Omental fat pad (tissue), 4 donors: ENCODE measurements around the gene TIE1. TPM values are rescaled to one million over a fixed set of nuclear protein-coding genes. Genes with fewer than 3 reads are reported as not detected.
"Not testable (repeated sequence)": the region's sequence is repeated elsewhere in the genome, so short reads cannot be mapped to it uniquely, and the experiment has no call there.

ENCODE experiments used
- ATAC-seq: fragments of 150-250 bp; one replicate; pipeline ENCODE4 v1.9.1; 2016; ENCODE audit warnings: mild to moderate bottlenecking, moderate library complexity; ENCODE audit not compliant: low FRiP score
- DNase-seq: peaks from one replicate; pipeline ENCODE4 v3.0.0-alpha.2; 2019; ENCODE audit warnings: low spot score
- CTCF ChIP-seq, 3 donors: fragments of 450-650 bp; IDR thresholded peaks; one replicate each; pipeline ENCODE4 v1.5.1; 2016 to 2017; ENCODE audit warnings: antibody characterized with exemption in 3 of 3, mild to moderate bottlenecking in 3 of 3, moderate library complexity in 2 of 3
- total RNA-seq, 4 donors: library from RNA; depleted of rRNA; stranded (reverse); fragments of >200 nt; gene quantifications; one replicate each; pipeline ENCODE4 v1.1.0, GENCODE V29; 2016

TIE1 gene
- total RNA-seq, 4 donors from 2014 or later, result 15.2 to 156 (median 44.6) TPM

GRCh38 chr1:43367026-43367903 is 66.5 kb downstream of the TIE1 start:
- DNase-seq, result no peak
- ATAC-seq, result peak; percentile 87
- no peak for TF ChIP-seq CTCF (IDR thresholded peaks at IDR 0.05)

DNA sequence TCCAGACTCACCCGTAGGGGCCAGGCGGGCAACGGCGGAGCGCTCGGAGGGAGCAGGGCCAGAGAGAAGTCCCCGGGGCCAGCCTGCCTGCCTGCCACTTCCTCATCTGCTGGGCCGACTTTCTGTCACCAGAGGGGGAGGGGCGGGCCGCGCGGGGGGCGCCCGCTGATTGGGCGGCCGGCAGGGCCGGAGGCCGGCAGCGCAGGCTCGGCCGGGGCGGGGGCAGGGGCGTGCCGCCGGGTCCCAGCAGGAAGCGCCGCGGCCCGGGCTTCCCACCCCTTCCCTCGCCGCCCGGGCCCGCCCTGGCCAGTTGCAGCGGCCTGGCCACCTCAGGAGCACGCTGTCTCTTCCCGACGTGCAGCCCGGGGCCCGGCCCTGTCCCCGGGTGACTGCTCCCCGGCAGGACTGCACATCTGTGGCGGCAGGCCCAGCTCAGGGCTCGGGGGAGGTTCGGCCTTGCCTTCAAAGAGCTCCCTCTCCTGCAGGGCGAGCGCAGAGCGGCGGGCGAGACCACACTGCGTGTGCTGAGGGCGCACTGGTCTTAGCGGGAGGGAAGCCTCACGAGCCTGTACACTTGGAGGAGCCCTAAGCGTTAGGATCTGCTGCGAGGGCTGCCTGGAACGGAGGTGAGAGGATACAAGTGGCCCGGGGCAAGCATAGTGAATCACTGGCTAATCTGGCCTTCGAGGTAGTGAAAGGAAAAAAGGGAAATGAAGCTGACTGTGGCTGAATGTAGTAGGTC is 67.3 kb downstream of the TIE1 start, which contains the start of gene ELOVL1:
Gene ELOVL1 (minus strand): TSS at position 108 of the 742 bp plus-strand sequence. CDS start 2,402 bp downstream, outside the sequence.
- ATAC-seq, result peak; percentile 90
- peak; percentile 70 for DNase-seq
- TF ChIP-seq CTCF (IDR thresholded peaks at IDR 0.05), result no peak

DNA sequence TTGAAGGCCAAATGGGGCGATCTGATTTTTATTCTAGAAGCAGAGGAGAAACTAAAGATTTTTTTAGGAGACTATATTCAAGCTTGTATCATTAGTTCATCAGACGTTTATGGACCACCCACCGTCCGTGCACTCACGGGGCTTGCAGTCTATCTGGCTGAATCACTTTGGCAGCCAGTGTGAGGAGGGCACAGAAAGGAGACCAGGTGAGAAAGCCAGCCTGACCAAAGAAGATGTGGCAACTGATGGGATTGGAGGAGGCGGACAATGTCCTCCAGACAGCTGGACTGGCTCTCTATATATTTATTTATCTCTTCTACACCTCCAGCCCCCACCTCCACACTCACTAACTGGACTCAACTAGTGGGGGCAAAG is 67.9 kb downstream of the TIE1 start:
- peak; percentile 5 for ATAC-seq
- DNase-seq, result no peak
- no peak for TF ChIP-seq CTCF (IDR thresholded peaks at IDR 0.05)

DNA sequence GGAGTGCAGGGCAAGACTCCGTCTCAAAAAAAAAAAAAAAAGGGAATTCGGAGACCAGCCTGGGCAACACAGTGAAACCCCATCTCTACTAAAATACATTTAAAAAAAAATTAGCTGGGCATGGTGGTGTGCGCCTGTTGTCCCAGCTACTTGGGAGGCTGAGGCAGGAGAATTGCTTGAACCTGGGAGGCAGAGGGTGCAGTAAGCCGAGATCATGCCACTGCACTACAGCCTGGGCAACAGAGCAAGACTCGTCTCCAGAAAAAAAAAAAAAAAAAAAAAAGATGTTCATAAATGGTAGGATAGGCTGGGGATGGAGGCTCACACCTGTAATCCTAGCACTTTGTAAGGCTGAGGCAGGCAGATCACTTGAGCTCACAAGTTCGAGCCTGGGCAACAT is 69.0 kb downstream of the TIE1 start:
- ATAC-seq, DNase-seq: not testable (repeated sequence)

GRCh38 chr1:43370564-43370963 is 69.8 kb downstream of the TIE1 start:
- DNase-seq (no peak), ATAC-seq (no peak)
- TF ChIP-seq CTCF (IDR thresholded peaks at IDR 0.05), result no peak

GRCh38 chr1:43372172-43372571 is 71.4 kb downstream of the TIE1 start:
- no peak for DNase-seq
- no peak for ATAC-seq
- no peak for TF ChIP-seq CTCF (IDR thresholded peaks at IDR 0.05)

Other genes starting within 250 kb of the TIE1 start
- gene EBNA1BP2, start 128.7 kb upstream of the TIE1 start, total RNA-seq, result 100 to 1,000 TPM in 1 of 4 donors, 10 to 100 TPM in 3; 41.5 to 110 (median 49.9) TPM
- gene CFAP57, start 128.7 kb upstream of the TIE1 start, total RNA-seq, result under 1 TPM in 2 of 4 donors, not detected in 2; 0.12 to 0.46 TPM
- gene TMEM125, start 31.0 kb upstream of the TIE1 start, total RNA-seq, result 1 to 10 TPM in 1 of 4 donors, under 1 TPM in 1, not detected in 2; 0.24 to 1.0 TPM
- not detected for gene C1orf210, start 15.4 kb upstream of the TIE1 start, total RNA-seq
- gene MPL, start 36.8 kb downstream of the TIE1 start, total RNA-seq, result under 1 TPM in 2 of 4 donors, not detected in 2; 0.36 to 0.44 TPM
- gene CDC20, start 58.0 kb downstream of the TIE1 start, total RNA-seq, result 1 to 10 TPM in 2 of 4 donors, under 1 TPM in 2; 0.38 to 3.0 (median 1.6) TPM
- 100 to 1,000 TPM in 1 of 4 donors, 10 to 100 TPM in 3; 56.4 to 124 (median 78.2) TPM for gene ELOVL1, start 67.0 kb downstream of the TIE1 start, total RNA-seq
- 10 to 100 TPM; 26.3 to 51.4 (median 37.1) TPM for gene MED8, start 88.8 kb downstream of the TIE1 start, total RNA-seq
- 10 to 100 TPM; 26.4 to 61.9 (median 36.7) TPM for gene SZT2, start 88.9 kb downstream of the TIE1 start, total RNA-seq
- 10 to 100 TPM; 39.5 to 59.0 (median 53.2) TPM for gene HYI, start 152.9 kb downstream of the TIE1 start, total RNA-seq
- gene PTPRF, start 229.9 kb downstream of the TIE1 start, total RNA-seq, result 100 to 1,000 TPM in 3 of 4 donors, 10 to 100 TPM in 1; 79.1 to 176 (median 139) TPM